Measurements from ENCODE around the gene CCDC192.

Gene CCDC192

GRCh38 chr5:127863161-127863560 lies 160.0 kb downstream of the CCDC192 start:
- DNase-seq (ENCODE audit: low read depth, low spot score): no peak
- H3K4me1 ChIP-seq (ENCODE audit: control insufficient read depth, insufficient read depth, low read length): no peaks in the 10 kb centered on the region
- no peaks in the 10 kb centered on the region for H3K27me3 ChIP-seq (ENCODE audit: control insufficient read depth, insufficient read depth, low read length)
- no peaks in the 10 kb centered on the region for H3K9me3 ChIP-seq (ENCODE audit: control insufficient read depth, insufficient read depth, low read length)
- H3K27ac ChIP-seq (ENCODE audit: low read length): no peak overlapping the region
- no peak overlapping the region for H3K4me3 ChIP-seq (ENCODE audit: low read length)
- H3K36me3 ChIP-seq (ENCODE audit: control insufficient read depth, insufficient read depth, low read length): no peaks in the 10 kb centered on the region

DNA sequence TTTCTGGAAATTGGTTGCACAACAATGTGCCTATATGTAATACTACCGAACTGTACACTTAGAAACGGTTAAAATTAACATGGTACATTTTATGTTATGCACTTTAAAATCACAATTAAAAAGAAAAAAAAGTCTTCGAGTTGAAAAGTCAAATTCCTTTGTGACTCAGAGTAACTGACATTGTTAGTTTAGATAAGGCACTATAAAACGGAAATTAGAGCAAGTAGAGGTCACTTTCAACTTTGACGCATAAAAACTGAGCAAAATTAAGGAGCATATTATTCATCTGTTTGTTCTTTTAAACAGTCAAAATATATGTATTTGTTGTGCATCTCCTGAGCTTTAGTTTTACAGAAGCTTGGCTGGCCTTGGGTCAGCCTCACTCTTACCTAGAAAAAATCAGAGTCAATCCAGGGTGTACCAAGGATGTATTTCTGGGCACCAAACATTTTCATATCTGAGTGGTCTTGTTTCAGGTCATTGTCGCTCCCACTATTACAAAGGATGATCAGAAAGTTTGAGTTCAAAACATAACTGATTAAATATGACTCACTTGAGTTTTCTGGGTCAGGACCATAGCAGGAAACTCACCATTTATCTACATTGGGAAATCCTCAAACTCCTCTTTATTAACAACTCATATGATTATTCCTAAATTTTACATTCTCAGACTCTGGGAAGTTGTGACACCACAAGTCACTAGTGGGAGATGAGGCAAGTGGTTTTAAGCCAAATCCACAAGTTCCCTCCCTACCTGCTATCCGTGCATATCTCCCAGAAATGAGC lies 160.6 kb downstream of the CCDC192 start:
- no peak for DNase-seq (ENCODE audit: low read depth, low spot score)
- no CpG with 5 or more reads among the region's 7 CpGs for WGBS (ENCODE audit: insufficient coverage, insufficient read length)
- no peaks in the 10 kb centered on the region for H3K9me3 ChIP-seq (ENCODE audit: control insufficient read depth, insufficient read depth, low read length)
- H3K27me3 ChIP-seq (ENCODE audit: control insufficient read depth, insufficient read depth, low read length): no peaks in the 10 kb centered on the region
- no peak overlapping the region for H3K27ac ChIP-seq (ENCODE audit: low read length)
- no peaks in the 10 kb centered on the region for H3K4me1 ChIP-seq (ENCODE audit: control insufficient read depth, insufficient read depth, low read length)
- no peaks in the 10 kb centered on the region for H3K36me3 ChIP-seq (ENCODE audit: control insufficient read depth, insufficient read depth, low read length)
- no peak overlapping the region for H3K4me3 ChIP-seq (ENCODE audit: low read length)

GRCh38 chr5:127864511-127864910 lies 161.3 kb downstream of the CCDC192 start:
- Histone ChIP-seq H3K4me3 (ENCODE audit: low read length) (no peak overlapping the region), H3K4me1 (ENCODE audit: control insufficient read depth, insufficient read depth, low read length) (no peaks in the 10 kb centered on the region), H3K9me3 (ENCODE audit: control insufficient read depth, insufficient read depth, low read length) (no peaks in the 10 kb centered on the region), H3K36me3 (ENCODE audit: control insufficient read depth, insufficient read depth, low read length) (no peaks in the 10 kb centered on the region), H3K27ac (ENCODE audit: low read length) (no peak overlapping the region), H3K27me3 (ENCODE audit: control insufficient read depth, insufficient read depth, low read length) (no peaks in the 10 kb centered on the region)
- WGBS (ENCODE audit: insufficient coverage, insufficient read length): no CpG with 5 or more reads among the region's 1 CpG
- no peak for DNase-seq (ENCODE audit: low read depth, low spot score)

DNA sequence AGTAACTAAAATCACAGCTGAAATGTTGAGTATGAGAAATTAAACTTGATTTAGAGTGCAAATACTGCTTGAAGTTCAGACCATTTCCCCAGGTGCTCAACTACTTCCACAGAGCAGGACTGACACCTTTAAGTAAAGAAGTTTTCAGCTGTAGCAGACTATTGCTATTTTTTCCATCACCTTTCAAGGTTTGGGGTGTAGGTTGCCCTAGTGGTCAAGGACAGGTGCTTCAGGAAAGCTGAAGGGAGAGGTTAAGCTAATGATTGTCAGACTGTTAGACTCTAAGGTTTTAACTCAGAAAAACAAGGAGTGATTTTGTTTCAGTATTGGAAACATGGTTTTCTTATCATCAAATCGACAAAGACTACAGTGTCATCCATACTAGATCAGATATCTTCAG lies 162.1 kb downstream of the CCDC192 start:
- Histone ChIP-seq H3K27me3 (ENCODE audit: control insufficient read depth, insufficient read depth, low read length) (no peaks in the 10 kb centered on the region), H3K27ac (ENCODE audit: low read length) (no peak overlapping the region), H3K4me1 (ENCODE audit: control insufficient read depth, insufficient read depth, low read length) (no peaks in the 10 kb centered on the region), H3K9me3 (ENCODE audit: control insufficient read depth, insufficient read depth, low read length) (no peaks in the 10 kb centered on the region), H3K36me3 (ENCODE audit: control insufficient read depth, insufficient read depth, low read length) (no peaks in the 10 kb centered on the region), H3K4me3 (ENCODE audit: low read length) (no peak overlapping the region)
- no peak for DNase-seq (ENCODE audit: low read depth, low spot score)
- WGBS (ENCODE audit: insufficient coverage, insufficient read length): no CpG with 5 or more reads among the region's 1 CpG

- no CpG with 5 or more reads among the region's 6 CpGs for WGBS (ENCODE audit: insufficient coverage, insufficient read length)
- DNase-seq (ENCODE audit: low read depth, low spot score): no peak
- no peaks in the 10 kb centered on the region for H3K27me3 ChIP-seq (ENCODE audit: control insufficient read depth, insufficient read depth, low read length)
- H3K27ac ChIP-seq (ENCODE audit: low read length): no peak overlapping the region
- no peak overlapping the region for H3K4me3 ChIP-seq (ENCODE audit: low read length)
- H3K4me1 ChIP-seq (ENCODE audit: control insufficient read depth, insufficient read depth, low read length): no peaks in the 10 kb centered on the region
- no peaks in the 10 kb centered on the region for H3K36me3 ChIP-seq (ENCODE audit: control insufficient read depth, insufficient read depth, low read length)
- no peaks in the 10 kb centered on the region for H3K9me3 ChIP-seq (ENCODE audit: control insufficient read depth, insufficient read depth, low read length)
Observed at GRCh38 chr5:127867022-127867783, 164.0 kb downstream of the CCDC192 start.

GRCh38 chr5:127870914-127871313 lies 167.7 kb downstream of the CCDC192 start:
- Histone ChIP-seq H3K4me1 (ENCODE audit: control insufficient read depth, insufficient read depth, low read length) (no peaks in the 10 kb centered on the region), H3K27me3 (ENCODE audit: control insufficient read depth, insufficient read depth, low read length) (no peaks in the 10 kb centered on the region), H3K9me3 (ENCODE audit: control insufficient read depth, insufficient read depth, low read length) (no peaks in the 10 kb centered on the region), H3K36me3 (ENCODE audit: control insufficient read depth, insufficient read depth, low read length) (no peaks in the 10 kb centered on the region), H3K4me3 (ENCODE audit: low read length) (no peak overlapping the region), H3K27ac (ENCODE audit: low read length) (no peak overlapping the region)
- DNase-seq (ENCODE audit: low read depth, low spot score): no peak
- WGBS (ENCODE audit: insufficient coverage, insufficient read length): no CpG with 5 or more reads among the region's 4 CpGs

DNA sequence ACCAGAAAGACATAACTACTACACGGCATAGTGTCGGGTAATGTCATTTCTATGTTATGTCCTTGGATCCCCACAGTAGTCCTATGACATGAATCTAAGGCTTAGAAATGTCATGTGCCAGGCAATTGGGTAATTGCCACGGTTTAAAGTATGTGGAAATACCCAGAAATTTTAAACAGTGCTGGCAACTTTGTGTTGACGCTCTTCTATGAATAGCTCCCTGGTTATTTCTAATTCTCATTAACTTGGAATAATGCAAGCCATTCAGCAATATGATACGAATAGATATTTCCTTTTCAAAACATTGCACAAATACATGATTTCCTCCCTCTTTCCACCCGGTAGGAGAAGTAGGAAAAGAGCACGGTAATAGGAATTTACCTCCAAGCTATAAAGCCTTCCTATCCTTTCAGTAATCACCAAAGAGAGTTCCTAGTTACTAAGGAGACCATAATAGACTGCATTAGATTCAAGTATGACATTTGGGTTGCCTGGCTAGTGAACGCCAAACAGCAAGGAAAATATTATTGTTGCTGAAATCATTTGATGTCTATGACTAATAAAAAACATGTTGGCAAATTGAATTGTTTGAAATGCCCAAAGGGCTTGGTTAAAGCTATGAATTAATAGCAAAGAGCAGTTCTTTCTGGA lies 168.4 kb downstream of the CCDC192 start:
- H3K27me3 ChIP-seq (ENCODE audit: control insufficient read depth, insufficient read depth, low read length): no peaks in the 10 kb centered on the region
- no peaks in the 10 kb centered on the region for H3K4me1 ChIP-seq (ENCODE audit: control insufficient read depth, insufficient read depth, low read length)
- H3K4me3 ChIP-seq (ENCODE audit: low read length): no peak overlapping the region
- WGBS (ENCODE audit: insufficient coverage, insufficient read length): no CpG with 5 or more reads among the region's 8 CpGs
- H3K27ac ChIP-seq (ENCODE audit: low read length): no peak overlapping the region
- no peak for DNase-seq (ENCODE audit: low read depth, low spot score)
- no peaks in the 10 kb centered on the region for H3K36me3 ChIP-seq (ENCODE audit: control insufficient read depth, insufficient read depth, low read length)
- H3K9me3 ChIP-seq (ENCODE audit: control insufficient read depth, insufficient read depth, low read length): no peaks in the 10 kb centered on the region

DNA sequence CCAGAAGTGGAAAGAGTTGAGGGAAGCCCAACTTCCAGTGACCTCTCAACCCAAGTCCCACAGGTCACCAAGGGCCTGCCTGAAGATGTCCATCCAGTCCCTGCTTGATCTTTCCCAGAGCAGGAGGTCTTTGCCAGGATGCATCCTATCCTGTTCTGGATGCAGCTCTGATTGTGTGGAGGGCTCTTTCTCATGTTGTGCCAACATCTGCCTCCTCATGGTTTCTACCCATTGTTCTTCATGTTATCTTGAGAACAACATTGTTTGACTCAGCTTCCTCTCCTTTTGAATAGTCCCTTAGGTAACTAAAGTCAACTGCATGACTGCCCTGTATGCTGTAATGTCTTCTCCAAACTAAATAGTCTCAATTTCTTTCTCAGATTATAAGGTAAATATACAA lies 169.3 kb downstream of the CCDC192 start:
- no peaks in the 10 kb centered on the region for H3K9me3 ChIP-seq (ENCODE audit: control insufficient read depth, insufficient read depth, low read length)

DNA sequence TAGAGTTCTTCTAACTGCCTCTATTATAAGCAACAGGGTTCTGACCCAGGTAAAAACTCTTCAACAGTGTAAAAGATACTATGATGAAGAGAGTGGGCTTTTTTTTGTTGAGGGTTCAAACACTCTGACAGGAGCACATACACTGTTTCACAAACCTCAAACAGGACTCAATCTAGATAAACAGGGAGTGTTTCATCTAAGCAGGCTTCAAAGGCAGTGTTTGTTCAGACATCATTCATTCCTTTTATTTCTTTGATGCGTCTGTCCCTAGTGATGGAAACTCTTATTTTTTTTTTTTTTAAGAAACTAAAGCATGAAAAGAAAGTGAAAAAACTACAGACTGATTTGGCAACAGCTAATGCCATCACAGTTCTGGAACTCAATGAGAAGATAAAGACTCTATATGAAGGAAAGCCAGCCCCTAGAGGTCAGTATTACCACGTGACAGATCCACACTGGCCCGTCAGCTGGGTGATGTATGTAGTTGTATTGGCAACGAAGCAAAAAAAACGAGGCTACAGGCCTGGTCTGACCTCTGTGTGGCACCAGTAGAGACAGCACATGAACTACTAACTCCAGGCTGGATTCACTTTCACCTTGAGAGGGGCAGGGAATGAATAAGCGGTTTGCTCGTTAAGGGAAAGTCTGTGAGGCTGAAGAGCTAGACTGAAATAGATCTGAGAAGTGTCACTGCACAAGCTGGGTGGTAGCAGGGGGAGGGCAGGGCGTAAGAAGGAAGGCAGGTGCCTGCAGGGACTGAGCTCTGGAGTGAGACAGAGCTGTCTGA lies 172.2 kb downstream of the CCDC192 start:
- Histone ChIP-seq H3K9me3 (ENCODE audit: control insufficient read depth, insufficient read depth, low read length) (no peaks in the 10 kb centered on the region), H3K4me1 (ENCODE audit: control insufficient read depth, insufficient read depth, low read length) (no peaks in the 10 kb centered on the region), H3K27ac (ENCODE audit: low read length) (no peak overlapping the region), H3K36me3 (ENCODE audit: control insufficient read depth, insufficient read depth, low read length) (no peaks in the 10 kb centered on the region), H3K4me3 (ENCODE audit: low read length) (no peak overlapping the region), H3K27me3 (ENCODE audit: control insufficient read depth, insufficient read depth, low read length) (no peaks in the 10 kb centered on the region)
- no CpG with 5 or more reads among the region's 8 CpGs for WGBS (ENCODE audit: insufficient coverage, insufficient read length)
- DNase-seq (ENCODE audit: low read depth, low spot score): peak; percentile 20

More for the DNA sequence above, 169.3 kb downstream of the CCDC192 start:
- Histone ChIP-seq H3K36me3 (ENCODE audit: control insufficient read depth, insufficient read depth, low read length) (no peaks in the 10 kb centered on the region), H3K27me3 (ENCODE audit: control insufficient read depth, insufficient read depth, low read length) (no peaks in the 10 kb centered on the region), H3K4me1 (ENCODE audit: control insufficient read depth, insufficient read depth, low read length) (no peaks in the 10 kb centered on the region), H3K4me3 (ENCODE audit: low read length) (no peak overlapping the region), H3K27ac (ENCODE audit: low read length) (no peak overlapping the region)
- no peak for DNase-seq (ENCODE audit: low read depth, low spot score)

GRCh38 chr5:127876384-127876783 lies 173.2 kb downstream of the CCDC192 start:
- no peaks in the 10 kb centered on the region for H3K4me1 ChIP-seq (ENCODE audit: control insufficient read depth, insufficient read depth, low read length)
- H3K36me3 ChIP-seq (ENCODE audit: control insufficient read depth, insufficient read depth, low read length): no peaks in the 10 kb centered on the region
- no peak for DNase-seq (ENCODE audit: low read depth, low spot score)
- WGBS (ENCODE audit: insufficient coverage, insufficient read length): no CpG with 5 or more reads among the region's 3 CpGs
- H3K9me3 ChIP-seq (ENCODE audit: control insufficient read depth, insufficient read depth, low read length): no peaks in the 10 kb centered on the region
- no peak overlapping the region for H3K27ac ChIP-seq (ENCODE audit: low read length)
- no peaks in the 10 kb centered on the region for H3K27me3 ChIP-seq (ENCODE audit: control insufficient read depth, insufficient read depth, low read length)
- H3K4me3 ChIP-seq (ENCODE audit: low read length): no peak overlapping the region

Measured in iPS DF 6.9 (cell line).